A549 (cell line): ENCODE results near the gene GPR15LG. TPM values are rescaled to one million over a fixed set of nuclear protein-coding genes. Genes with fewer than 3 reads are reported as not detected.

Experiments used
- ATAC-seq, 2 experiments: fragments of 200-7000 bp in 1 of 2; fragments of >200 bp in 1 of 2; cut with Nextera tagmentation in 1 of 2; cut with Tn5 transposase in 1 of 2; 3 replicates each; pipeline versions ENCODE4 v1.8.0 to v1.9.1; 2018 to 2020; ENCODE audit warnings: mild to moderate bottlenecking in 1 of 2, moderate library complexity in 1 of 2
- CTCF ChIA-PET: fragments of 300-600 bp; sonication (Branson Sonifier 250); formaldehyde crosslinking; extraction: SDS; loops from one replicate; lab custom pipeline; 2021; ENCODE audit warnings: antibody characterized with exemption, inconsistent platforms; lab: Yijun Ruan, JAX
- POLR2A ChIA-PET: fragments of 350-600 bp; formaldehyde crosslinking; extraction: SDS; loops from one replicate; lab custom pipeline; 2021; ENCODE audit warnings: antibody characterized with exemption, inconsistent platforms; lab: Yijun Ruan, JAX
- DNase-seq, 2 experiments: peaks; one replicate each; pipeline versions ENCODE4 v3.0.0 to v3.0.0-alpha.2; 2011 to 2016; ENCODE audit warnings: low read depth in 1 of 2, low spot score in 1 of 2
- FAIRE-seq: peaks from 2 replicates; lab custom pipeline; 2011; peaks lifted over from hg19 to GRCh38; lab: Jason Lieb, UNC
- H3K27ac ChIP-seq, 2 experiments: fragments of >200 bp; sonication (Bioruptor Twin); formaldehyde crosslinking; 3 replicates each; pipeline ENCODE4 v1.5.1; 2016 to 2017
- H3K4me1 ChIP-seq: fragments of >200 bp; sonication (Bioruptor Twin); formaldehyde crosslinking; 3 replicates; pipeline ENCODE4 v1.6.1; 2016
- H3K4me2 ChIP-seq: fragments of >200 bp; sonication (Bioruptor Twin); formaldehyde crosslinking; 3 replicates; pipeline ENCODE4 v1.6.1; 2016
- H3K4me3 ChIP-seq: fragments of >200 bp; sonication (Bioruptor Twin); formaldehyde crosslinking; 3 replicates; pipeline ENCODE4 v1.5.1; 2016
- H3K9me3 ChIP-seq: fragments of >200 bp; sonication (Bioruptor Twin); formaldehyde crosslinking; 3 replicates; pipeline ENCODE4 v1.6.1; 2016
- ATOH8 ChIP-seq: fragments of 250-450 bp; sonication (Bioruptor Pico); IDR thresholded peaks from 2 replicates; pipeline ENCODE4 v1.5.0; 2020; ENCODE audit warnings: low read depth, mild to moderate bottlenecking, moderate library complexity
- BHLHE40 ChIP-seq: IDR thresholded peaks from 2 replicates; pipeline ENCODE4 v1.6.1; 2012; ENCODE audit warnings: low read depth, low read length, inconsistent platforms
- CBX2 ChIP-seq: fragments of 200-600 bp; sonication (generic); IDR thresholded peaks from 2 replicates; pipeline ENCODE4 v1.6.1; 2016; ENCODE audit warnings: low read depth, mild to moderate bottlenecking, borderline replicate concordance
- CTCF ChIP-seq: fragments of >200 bp; sonication (Bioruptor Twin); formaldehyde crosslinking; IDR thresholded peaks from 3 replicates; pipeline ENCODE4 v1.5.1; 2016
- EHF ChIP-seq: fragments of 250-450 bp; sonication (Bioruptor Pico); IDR thresholded peaks from 2 replicates; pipeline ENCODE4 v1.5.0; 2020; ENCODE audit warnings: mild to moderate bottlenecking
- EHMT2 ChIP-seq: fragments of 200-600 bp; sonication (generic); IDR thresholded peaks from 2 replicates; pipeline ENCODE4 v1.6.1; 2016; ENCODE audit warnings: antibody characterized with exemption, low read depth, mild to moderate bottlenecking, moderate library complexity
- HEYL ChIP-seq: fragments of 250-450 bp; sonication (Bioruptor Pico); IDR thresholded peaks from 2 replicates; pipeline ENCODE4 v1.8.0; 2021; ENCODE audit warnings: mild to moderate bottlenecking, moderate library complexity
- HMGXB4 ChIP-seq: fragments of 250-450 bp; sonication (Bioruptor Pico); IDR thresholded peaks from 2 replicates; pipeline ENCODE4 v1.5.0; 2021; ENCODE audit warnings: mild to moderate bottlenecking, moderate library complexity, borderline replicate concordance
- HOXA7 ChIP-seq: fragments of 250-450 bp; sonication (Bioruptor Pico); IDR thresholded peaks from 2 replicates; pipeline ENCODE4 v1.5.0; 2020; ENCODE audit warnings: mild to moderate bottlenecking, moderate library complexity
- HOXB13 ChIP-seq: fragments of 250-450 bp; sonication (Bioruptor Pico); IDR thresholded peaks from 2 replicates; pipeline ENCODE4 v1.5.0; 2020; ENCODE audit warnings: low read depth, mild to moderate bottlenecking, moderate library complexity
- HOXB5 ChIP-seq: fragments of 250-450 bp; sonication (Bioruptor Pico); IDR thresholded peaks from 2 replicates; pipeline ENCODE4 v1.5.0; 2020; ENCODE audit warnings: mild to moderate bottlenecking, moderate library complexity
- JUN ChIP-seq, 2 experiments: fragments of >200 bp; sonication (Bioruptor Twin); formaldehyde crosslinking; IDR thresholded peaks; 2 replicates in 1 of 2; 3 replicates in 1 of 2; pipeline ENCODE4 v1.6.1; 2016 to 2017
- JUNB ChIP-seq: fragments of >200 bp; sonication (Bioruptor Twin); formaldehyde crosslinking; IDR thresholded peaks from 2 replicates; pipeline ENCODE4 v1.6.1; 2016
- KDM1A ChIP-seq: fragments of 200-600 bp; sonication (generic); IDR thresholded peaks from 2 replicates; pipeline ENCODE4 v1.6.1; 2016; ENCODE audit warnings: low read depth, mild to moderate bottlenecking
- KDM5A ChIP-seq: fragments of 200-600 bp; sonication (generic); IDR thresholded peaks from 2 replicates; pipeline ENCODE4 v1.6.1; 2016; ENCODE audit warnings: antibody characterized with exemption, mild to moderate bottlenecking
- MAZ ChIP-seq: fragments of 150-350 bp; IDR thresholded peaks from 2 replicates; pipeline ENCODE4 v1.6.1; 2014; ENCODE audit warnings: antibody characterized with exemption, low read depth, low read length, borderline replicate concordance
- NPAS2 ChIP-seq: fragments of 250-450 bp; sonication (Bioruptor Pico); IDR thresholded peaks from 2 replicates; pipeline ENCODE4 v1.8.0; 2022; ENCODE audit warnings: mild to moderate bottlenecking, moderate library complexity, borderline replicate concordance
- POLR2A ChIP-seq: IDR thresholded peaks from 2 replicates; pipeline ENCODE4 v1.6.1; 2012; ENCODE audit warnings: mild to moderate bottlenecking, low read length
- REST ChIP-seq: fragments of 200-600 bp; sonication (generic); IDR thresholded peaks from 2 replicates; pipeline ENCODE4 v1.6.1; 2016; ENCODE audit warnings: antibody characterized with exemption, mild to moderate bottlenecking, moderate library complexity
- TP53 ChIP-seq: fragments of 250-450 bp; sonication (Bioruptor Pico); IDR thresholded peaks from 2 replicates; pipeline ENCODE4 v1.5.0; 2021; ENCODE audit warnings: mild to moderate bottlenecking, moderate library complexity
- ZC3H11A ChIP-seq: fragments of 450-650 bp; IDR thresholded peaks from 2 replicates; pipeline ENCODE4 v1.6.1; 2014; ENCODE audit warnings: antibody characterized with exemption, mild to moderate bottlenecking
- ZFP36 ChIP-seq: fragments of 450-650 bp; IDR thresholded peaks from 2 replicates; pipeline ENCODE4 v1.6.1; 2014; ENCODE audit warnings: borderline replicate concordance; ENCODE audit not compliant: partially characterized antibody
- ZSCAN20 ChIP-seq: fragments of 250-450 bp; sonication (Bioruptor Pico); IDR thresholded peaks from 2 replicates; pipeline ENCODE4 v1.8.0; 2022; ENCODE audit warnings: mild to moderate bottlenecking, moderate library complexity
- WGBS: methylation state at CpG from one replicate; pipeline ENCODE4 v1.1.6; 2017; ENCODE audit errors: missing lambda C conversion rate; 5-methylcytosine and 5-hydroxymethylcytosine counted together
- polyA plus RNA-seq, 4 experiments: library from polyadenylated mRNA; depleted of rRNA in 3 of 4; stranded (reverse); fragments of >200 nt; fragmentation: RNase III in 1 of 4; extraction: RNeasy Plus Mini Kit Qiagen cat#74134 plus additional on column Dnase treatment in 1 of 4; gene quantifications; 2 replicates in 3 of 4; 3 replicates in 1 of 4; pipeline ENCODE4 v1.2.3, GENCODE V29; 2011 to 2017
- TF ChIP-seq, protein P1 (sequence below): IDR thresholded peaks from 2 replicates; pipeline ENCODE4 v1.6.1; 2012
- TF ChIP-seq, protein P2 (sequence below): fragments of >200 bp; sonication (Bioruptor Twin); formaldehyde crosslinking; IDR thresholded peaks from 2 replicates; pipeline ENCODE4 v1.6.1; 2016

GPR15LG gene
- polyA plus RNA-seq, 2 of the 4 experiments (the other 2 are of a cell fraction) = not detected

- Histone ChIP-seq H3K27ac (no peak overlapping the region), H3K4me3 (no peak overlapping the region), H3K4me2 (no peak overlapping the region), H3K9me3 (no peaks in the 10 kb centered on the region), H3K4me1 (no peaks in the 10 kb centered on the region)
- TF ChIP-seq HOXA7 (CRISPR knock-in tag) (no peak), ATOH8 (CRISPR knock-in tag) (no peak), REST (no peak), JUNB (no peak), POLR2A (no peak), EHMT2 (no peak), BHLHE40 (no peak), HOXB13 (no peak), KDM5A (no peak), ZC3H11A (no peak), HOXB5 (no peak), ZFP36 (no peak), CTCF (no peak), JUN (IDR thresholded peaks at IDR 0.05) (no peak), CBX2 (no peak)
- TF ChIP-seq, protein P1, sequence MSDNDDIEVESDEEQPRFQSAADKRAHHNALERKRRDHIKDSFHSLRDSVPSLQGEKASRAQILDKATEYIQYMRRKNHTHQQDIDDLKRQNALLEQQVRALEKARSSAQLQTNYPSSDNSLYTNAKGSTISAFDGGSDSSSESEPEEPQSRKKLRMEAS = no peak
- ATAC-seq (0 out of 6 replicates have a peak, but pooled peaks of 1 of the 2 experiments have one; percentile 16), FAIRE-seq (no peak), DNase-seq (no peak)
- 47% methylated on average over 3 of the region's 5 CpGs for WGBS
- POLR2A ChIA-PET = no interaction called here
- CTCF ChIA-PET = interaction anchor here (0.5 to 1.8 kb wide), 2 partner anchors 19 to 54 kb away, joined by 3 to 8 read pairs; no protein-coding TSS in a partner anchor
Measured at GRCh38 chr10:84202349-84202748, 28.7 kb downstream of the GPR15LG start.

GRCh38 chr10:84204122-84204521 is 30.5 kb downstream of the GPR15LG start:
- CTCF ChIA-PET = interaction anchor here (1.1 kb wide), 1 partner anchor 53 kb away, joined by 3 read pairs; no protein-coding TSS in a partner anchor
- Histone ChIP-seq H3K9me3 (no peaks in the 10 kb centered on the region), H3K4me2 (no peak overlapping the region), H3K4me1 (no peaks in the 10 kb centered on the region), H3K27ac (no peak overlapping the region), H3K4me3 (no peak overlapping the region)
- POLR2A ChIA-PET = no interaction called here
- DNase-seq = no peak
- ATAC-seq = peak in 1 of 2 experiments; percentile 76; a peak in 3 of 6 replicates
- FAIRE-seq = no peak
- 49% methylated on average over 4 of the region's 4 CpGs for WGBS
- TF ChIP-seq NPAS2 (CRISPR knock-in tag) (no peak), HEYL (CRISPR knock-in tag) (no peak), MAZ (no peak), HMGXB4 (CRISPR knock-in tag) (no peak), EHF (CRISPR knock-in tag) (no peak), KDM1A (no peak), TP53 (no peak), ZSCAN20 (CRISPR knock-in tag) (no peak), CTCF (no peak), ZC3H11A (no peak), HOXB13 (no peak), ATOH8 (CRISPR knock-in tag) (no peak)
- TF ChIP-seq, protein P2, sequence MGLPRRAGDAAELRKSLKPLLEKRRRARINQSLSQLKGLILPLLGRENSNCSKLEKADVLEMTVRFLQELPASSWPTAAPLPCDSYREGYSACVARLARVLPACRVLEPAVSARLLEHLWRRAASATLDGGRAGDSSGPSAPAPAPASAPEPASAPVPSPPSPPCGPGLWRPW = no peak
